ENCODE results near the gene IFT57.
"Not testable (repeated sequence)": the region's sequence is repeated elsewhere in the genome, so short reads cannot be mapped to it uniquely, and the experiment has no call there.

Gene IFT57

GRCh38 chr3:108156312-108156853 is 65.8 kb downstream of the IFT57 start:
- no peak for DNase-seq

DNA sequence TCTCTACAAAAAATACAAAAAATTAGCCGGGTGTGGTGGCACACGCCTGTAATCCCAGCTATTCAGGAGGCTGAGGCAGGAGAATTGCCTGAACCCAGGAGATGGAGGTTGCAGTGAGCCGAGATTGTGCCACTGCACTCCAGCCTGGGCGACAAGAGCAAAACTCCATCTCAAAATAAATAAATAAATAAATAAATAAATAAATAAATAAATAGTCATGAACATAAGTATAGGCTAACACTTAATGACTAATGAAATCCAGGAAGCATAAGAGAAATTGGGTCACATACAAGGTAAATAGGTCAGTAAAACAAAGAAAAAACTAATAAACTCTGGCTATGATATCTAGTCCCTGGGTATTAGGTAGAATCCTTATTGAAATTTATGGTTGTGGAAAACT is 66.6 kb downstream of the IFT57 start:
- DNase-seq, result not testable (repeated sequence)

DNA sequence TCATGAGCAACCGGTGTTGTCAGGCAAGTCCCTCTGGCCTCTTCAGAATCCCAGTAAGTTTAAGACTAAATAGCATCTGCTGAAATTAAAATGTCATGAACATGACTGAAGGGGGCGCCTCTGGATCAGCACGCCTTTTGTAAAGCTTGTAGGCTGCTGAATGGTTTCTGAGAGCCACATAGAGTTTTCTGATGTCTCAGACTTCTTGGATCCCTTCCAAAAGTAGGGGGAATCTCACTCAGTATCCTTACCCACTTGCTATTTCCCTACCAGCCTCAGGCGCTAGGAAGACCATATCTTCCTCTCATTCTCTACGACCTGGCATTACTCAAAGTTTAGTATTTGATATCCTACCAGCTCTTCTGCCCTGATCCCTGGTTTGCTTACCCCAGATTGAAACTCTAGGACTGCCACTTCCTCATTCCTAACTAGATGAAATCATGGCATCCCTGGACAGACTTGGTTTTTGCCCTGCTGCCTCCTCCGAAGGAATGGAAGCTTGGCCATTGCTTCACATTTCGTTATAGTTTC is 68.7 kb downstream of the IFT57 start:
- peak; percentile 35 to 65 for DNase-seq

- no peak for DNase-seq
Measured at GRCh38 chr3:108152274-108152673, 70.0 kb downstream of the IFT57 start.

DNA sequence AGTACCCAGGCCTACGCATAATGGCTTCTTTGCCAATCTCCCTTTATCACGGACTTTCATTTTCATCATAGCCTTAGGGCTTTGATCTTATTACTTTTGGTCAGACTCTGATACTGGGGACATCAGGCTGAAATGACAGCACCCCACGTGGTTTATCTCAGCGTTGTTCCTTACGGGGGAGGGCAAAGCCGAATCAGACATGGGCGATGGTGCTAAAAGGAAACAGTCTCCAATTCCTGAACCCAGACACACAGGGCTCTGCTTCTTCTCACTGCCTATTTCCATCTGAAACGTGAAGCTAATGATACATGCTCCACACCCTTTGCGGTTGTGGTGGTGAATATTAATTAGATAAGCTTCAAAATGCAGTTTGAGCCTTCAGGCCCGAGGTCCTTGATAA is 72.0 kb downstream of the IFT57 start:
- no peak for DNase-seq

- no peak for DNase-seq
Measured at GRCh38 chr3:108146139-108146538, 76.1 kb downstream of the IFT57 start.

DNA sequence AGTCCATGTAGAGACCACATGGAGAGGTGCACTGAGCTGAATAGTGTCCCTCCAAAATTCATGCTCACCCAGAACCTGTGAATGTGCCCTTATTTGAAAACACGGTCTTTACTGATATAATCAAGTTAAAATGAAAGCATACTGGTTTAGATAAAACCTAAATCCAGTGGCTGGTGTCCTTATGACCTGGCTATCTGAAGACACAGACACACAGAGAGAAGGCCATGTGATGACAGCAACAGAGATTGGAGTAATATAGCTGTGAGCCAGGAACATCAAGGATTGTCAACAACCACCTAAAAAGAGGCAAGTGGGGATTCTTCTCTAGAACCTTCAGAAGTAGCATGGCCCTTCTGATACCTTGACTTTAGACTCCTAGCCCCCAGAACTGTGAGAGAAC is 76.6 kb downstream of the IFT57 start:
- no peak for DNase-seq

- DNase-seq, result no peak
Measured at GRCh38 chr3:108137460-108137814, 84.8 kb downstream of the IFT57 start.

DNA sequence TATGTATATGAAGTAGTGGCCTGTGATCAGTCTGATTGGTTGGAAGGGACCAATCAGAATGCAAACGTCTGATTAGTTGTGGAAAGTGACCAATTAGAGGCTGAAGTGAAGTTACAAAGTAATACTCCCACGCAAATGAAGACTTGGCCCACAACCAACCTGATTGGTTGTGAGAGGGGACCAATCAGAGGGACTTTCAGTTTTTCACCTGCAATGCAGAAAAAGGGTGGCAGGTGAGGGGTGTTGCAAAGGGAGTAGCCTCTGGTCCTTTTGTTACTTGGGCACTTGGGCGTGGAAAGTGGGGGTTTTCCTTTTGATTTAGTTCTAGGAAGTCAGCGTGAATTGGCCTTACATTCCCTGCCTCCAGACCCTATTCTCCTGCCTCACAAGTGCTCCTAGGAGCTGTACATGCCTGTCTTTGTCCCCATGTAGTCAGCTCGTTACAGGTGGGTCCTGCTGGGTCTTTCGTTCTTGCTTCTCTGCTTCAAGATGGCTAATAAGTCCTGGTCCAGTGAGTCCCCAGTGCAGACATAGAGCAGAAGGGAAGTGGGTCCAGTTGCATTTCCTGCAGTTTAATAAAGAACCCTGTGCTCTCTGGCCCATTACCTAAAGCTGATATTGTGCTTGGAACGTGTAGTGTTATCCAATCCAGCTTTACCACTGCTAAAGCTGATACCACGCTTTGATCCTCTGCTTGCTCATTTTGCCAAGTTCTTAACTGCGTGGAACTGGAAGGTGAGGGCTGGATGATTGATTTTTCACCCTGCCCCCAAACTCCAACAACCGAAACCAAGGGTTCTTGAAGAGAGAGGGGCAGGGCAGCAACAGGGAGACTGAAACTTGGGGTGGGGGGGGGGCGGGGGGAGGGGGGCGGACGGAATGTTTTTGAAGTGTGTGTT is 85.4 kb downstream of the IFT57 start:
- peak in 1 of 2 donors; percentile 10 for DNase-seq

DNA sequence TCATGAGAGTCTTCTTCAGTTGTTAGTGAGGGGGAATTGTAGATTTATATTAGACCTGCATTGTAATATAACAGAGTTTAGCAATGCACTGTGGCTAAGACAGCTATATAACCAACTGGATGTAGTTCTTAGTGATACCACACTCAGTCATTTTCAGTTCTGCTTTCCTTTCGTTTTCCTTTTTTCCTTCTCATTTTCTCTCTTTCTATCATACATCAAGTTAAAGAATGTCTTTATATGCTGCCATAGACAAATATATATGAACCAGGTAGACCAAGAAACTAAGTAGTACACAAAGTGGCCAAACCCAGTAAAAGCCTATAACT is 87.7 kb downstream of the IFT57 start:
- DNase-seq, result no peak

- DNase-seq, result peak in 1 of 2 donors; percentile 28
Measured at GRCh38 chr3:108133858-108134554, 88.2 kb downstream of the IFT57 start.

- DNase-seq, result no peak
Measured at GRCh38 chr3:108133048-108133369, 89.2 kb downstream of the IFT57 start.

GRCh38 chr3:108131475-108132134 is 90.6 kb downstream of the IFT57 start:
- DNase-seq, result peak in 1 of 2 donors; percentile 8

DNA sequence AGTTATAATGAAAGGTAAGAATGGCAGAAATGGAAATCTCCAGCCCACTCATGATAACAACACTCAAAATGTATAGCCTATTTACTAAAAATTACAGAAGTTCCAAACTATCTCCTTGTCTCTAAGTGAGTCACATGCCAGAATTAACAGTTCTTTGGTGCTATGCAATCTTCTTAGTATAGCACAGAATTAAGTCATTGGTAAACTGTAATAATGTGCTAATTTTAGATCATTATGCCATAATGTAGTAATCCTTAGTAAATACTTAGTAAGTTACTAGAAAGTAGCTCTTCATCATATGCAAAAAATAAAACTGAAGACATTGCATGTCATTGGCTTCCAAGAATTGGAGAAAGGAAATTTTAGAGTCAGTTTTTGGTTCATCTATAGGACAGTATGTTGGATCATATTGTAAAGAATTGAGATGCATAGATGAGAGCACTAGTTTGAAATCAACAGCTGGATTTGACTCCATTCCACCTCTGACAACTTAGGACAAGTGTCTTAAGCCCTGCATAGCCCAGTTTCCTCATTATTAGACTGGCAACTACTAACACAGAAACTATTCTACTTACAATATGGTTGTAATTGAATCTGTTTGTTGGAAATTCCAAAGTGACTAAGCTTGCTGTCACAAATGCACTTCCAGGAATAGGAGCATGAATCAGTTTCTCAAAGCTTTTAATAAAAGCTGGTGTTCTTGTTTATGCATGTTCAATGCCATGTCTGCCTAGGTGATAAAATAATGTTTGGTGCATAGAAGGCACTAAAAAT is 91.3 kb downstream of the IFT57 start:
- no peak for DNase-seq

GRCh38 chr3:108130236-108130635 is 92.0 kb downstream of the IFT57 start:
- no peak for DNase-seq

DNA sequence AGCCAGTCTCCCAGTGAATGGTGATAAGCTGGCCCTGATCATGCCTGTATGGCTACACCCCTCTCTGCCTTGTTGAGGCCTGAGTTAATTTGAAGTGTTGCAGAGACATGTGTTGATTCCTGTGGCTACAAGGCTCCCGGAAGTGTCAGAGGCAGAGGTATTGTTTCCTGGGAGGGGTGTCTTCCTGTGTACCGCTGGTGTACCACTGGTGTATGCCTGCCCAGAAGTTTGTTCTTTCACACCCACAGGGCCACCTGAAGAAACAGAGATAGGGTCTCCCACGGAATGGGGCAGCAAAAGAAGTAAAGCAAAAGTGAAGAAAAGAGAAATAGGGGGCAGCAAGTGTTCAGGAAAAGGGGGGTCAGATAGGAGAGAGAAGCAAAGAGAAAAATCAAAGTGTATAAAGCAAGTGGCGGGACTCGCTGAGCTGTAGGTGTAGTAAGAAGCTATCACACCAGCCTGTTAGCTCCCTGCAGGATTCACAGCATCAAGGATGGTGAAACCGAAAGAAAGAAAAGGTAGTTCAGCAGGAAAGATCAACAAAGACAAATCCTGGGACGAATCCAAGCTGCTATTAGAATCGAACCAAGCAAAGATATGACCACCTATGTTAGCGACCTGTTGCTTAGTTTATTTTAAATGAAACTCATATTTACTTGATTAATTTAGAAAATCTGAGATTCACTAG is 94.8 kb downstream of the IFT57 start:
- peak; percentile 64 to 81 for DNase-seq

GRCh38 chr3:108126348-108126747 is 95.9 kb downstream of the IFT57 start:
- no peak for DNase-seq

- peak; percentile 76 to 83 for DNase-seq
Measured at GRCh38 chr3:108125550-108126071, 96.6 kb downstream of the IFT57 start.

DNA sequence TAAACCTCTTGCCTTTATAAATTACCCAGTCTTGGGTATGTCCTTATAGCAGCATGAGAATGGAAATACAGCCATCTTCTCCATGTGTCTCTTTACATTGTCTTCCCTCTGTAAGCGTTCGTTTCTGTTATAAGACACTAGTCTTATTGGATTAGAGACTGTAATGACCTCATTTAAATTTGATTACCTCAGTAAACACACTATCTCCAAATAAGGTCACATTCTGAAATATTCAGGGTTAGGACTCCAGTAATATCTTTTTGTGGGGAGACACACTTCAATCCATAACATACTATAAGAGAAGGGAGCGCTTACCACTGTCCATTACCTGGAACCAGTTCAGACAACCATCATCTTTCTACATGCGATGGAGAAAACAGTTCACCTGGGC is 97.1 kb downstream of the IFT57 start:
- no peak for DNase-seq

GRCh38 chr3:108124337-108125152 is 97.7 kb downstream of the IFT57 start:
- DNase-seq, result peak; percentile 80 to 85

GRCh38 chr3:108123326-108123725 is 98.9 kb downstream of the IFT57 start:
- no peak for DNase-seq

Measured in CD4-positive, alpha-beta T cell treated with Interferon alpha-2 for 1 hour (primary cell).